HG03039 (cell line): ENCODE results near the gene PBRM1.
A peak's percentile ranks its signal among the peaks of the same experiment; 100 is the strongest.
"Not testable (repeated sequence)": the region's sequence is repeated elsewhere in the genome, so short reads cannot be mapped to it uniquely, and the experiment has no call there.

ENCODE experiments used
- ATAC-seq: cut with Tn5 transposase; IDR thresholded peaks from one replicate; pipeline ENCODE4 v1.9.1; 2021; ENCODE audit warnings: mild to moderate bottlenecking, moderate library complexity; ENCODE audit not compliant: unreplicated experiment

Gene PBRM1

DNA sequence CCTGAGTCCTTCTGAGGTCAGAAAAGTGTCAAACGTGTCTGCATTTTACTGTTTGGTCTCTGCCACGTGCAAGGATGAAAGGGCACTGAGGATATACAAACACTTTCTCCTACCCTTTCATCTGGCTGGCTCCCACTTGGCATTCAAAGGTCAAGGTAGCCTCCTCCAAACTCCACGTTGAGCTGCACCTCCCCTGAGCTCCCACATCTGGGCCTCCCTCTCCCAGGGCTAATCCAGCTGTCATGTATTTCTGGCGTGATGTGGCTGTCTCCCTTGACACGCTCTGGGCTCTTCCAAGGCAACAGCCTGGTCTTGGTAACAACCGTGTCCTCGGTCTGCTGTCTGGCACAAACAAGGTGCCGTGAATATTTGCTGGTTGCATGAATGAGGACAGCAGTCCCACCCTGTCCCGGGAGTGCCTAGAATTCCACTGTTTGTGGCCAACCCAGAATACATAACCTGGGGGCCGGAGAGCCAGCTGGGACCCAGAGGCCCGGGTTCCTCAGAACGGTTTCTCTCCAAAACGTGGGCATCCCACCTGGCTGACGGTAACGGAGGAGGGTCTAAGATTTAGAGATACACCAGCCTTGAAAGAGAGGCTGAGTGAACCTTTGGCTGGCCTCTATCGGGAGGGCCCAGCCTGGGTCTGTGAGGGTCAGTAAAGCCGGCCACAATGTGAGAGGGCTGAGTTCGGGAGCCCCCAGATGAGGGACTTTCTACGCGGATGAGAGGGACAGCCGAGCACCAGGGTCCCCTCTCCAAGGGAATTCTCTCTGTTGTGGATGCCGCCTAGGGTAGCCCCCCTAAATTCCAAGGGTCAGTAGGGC lies 19.1 kb upstream of the PBRM1 start:
- no peak for ATAC-seq

GRCh38 chr3:52703341-52703740 lies 17.6 kb upstream of the PBRM1 start:
- ATAC-seq, result no peak

- ATAC-seq, result no peak
Measured at GRCh38 chr3:52697632-52697965, 11.9 kb upstream of the PBRM1 start.

DNA sequence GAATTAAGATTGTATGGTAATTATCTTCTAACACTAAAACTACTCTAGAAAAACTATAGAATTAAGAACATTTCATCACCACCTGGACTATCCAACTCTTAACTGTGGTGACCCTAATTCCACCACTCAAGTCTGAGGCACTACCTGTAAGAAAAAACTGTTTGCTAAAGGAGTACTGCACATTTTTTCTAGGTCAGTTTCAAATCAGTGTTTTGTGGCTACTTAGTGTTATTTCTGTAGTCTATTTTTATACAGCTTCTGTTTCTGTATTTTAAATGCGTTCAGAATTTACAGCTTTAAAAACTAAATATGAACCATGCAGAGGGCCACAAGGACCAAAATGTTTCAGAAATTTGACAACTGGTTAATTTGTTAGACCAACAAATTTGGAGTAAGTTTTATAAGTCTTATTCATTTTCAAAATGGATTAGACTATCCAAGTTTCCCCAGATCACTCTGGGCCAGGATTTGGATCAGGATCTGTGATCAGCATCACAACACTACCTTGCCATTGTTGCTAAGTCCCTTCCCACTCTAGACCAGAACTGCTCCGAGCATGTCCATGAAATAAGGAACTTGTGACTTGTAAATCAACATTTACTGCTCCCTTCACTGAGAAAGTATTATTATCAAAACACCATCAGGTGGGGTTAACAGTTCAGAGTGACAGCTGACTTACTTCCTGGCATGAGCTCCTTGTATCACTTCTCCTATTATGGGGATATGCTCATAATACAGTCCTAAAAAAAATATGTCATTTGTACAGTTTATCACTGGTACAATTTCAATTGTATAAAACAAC lies 11.3 kb upstream of the PBRM1 start:
- no peak for ATAC-seq

GRCh38 chr3:52695798-52696671 lies 10.3 kb upstream of the PBRM1 start:
- no peak for ATAC-seq

DNA sequence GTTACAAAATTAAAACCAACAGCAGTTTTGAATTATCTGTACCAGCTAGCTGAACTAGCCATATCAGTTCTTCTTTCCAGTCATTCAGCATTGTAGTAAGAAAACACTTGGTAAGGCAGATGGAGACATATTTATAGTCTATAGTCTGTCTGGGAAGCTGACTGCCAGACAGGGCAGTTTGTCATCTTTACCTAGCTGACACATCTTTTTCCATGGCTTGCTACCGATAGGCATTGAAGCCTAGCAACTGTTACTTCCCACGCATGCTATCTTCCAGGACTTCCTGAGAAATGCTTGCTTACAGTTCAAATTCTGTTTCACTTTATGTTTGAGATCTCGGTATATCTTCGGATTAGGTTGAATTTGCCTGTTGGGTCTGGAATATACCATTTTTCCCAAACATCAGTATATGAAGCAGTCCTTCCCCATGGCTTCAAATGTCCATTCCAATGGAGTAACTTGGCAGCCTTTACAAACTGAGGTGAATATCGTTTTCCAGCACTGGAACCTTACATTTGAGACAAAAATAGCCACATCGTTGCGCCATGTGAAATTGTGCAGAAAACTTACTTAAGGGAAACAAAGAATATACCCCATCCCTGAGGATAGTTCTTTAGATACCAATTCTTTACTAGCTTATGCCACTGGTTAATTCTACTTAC lies 8.9 kb upstream of the PBRM1 start:
- no peak for ATAC-seq

- ATAC-seq, result no peak
Measured at GRCh38 chr3:52693071-52693470, 7.4 kb upstream of the PBRM1 start.

DNA sequence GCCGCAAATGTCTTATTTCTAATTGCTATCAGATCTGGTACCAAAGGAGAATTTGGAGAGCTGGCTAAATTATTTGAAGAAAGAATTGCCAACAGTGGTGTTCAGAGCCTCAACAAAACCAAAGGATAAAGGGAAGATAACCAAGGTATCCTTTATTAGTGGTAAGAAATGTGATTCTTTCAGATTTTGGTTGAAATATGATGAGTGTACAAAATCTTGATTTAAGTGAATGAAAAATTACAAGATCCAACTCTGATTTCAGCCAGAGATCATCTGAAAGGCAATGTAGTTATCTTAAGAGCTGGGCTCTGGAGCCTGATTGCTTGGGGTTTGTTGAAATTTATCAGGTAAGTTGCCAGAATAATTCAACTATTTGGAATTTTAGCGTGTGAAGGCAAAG lies 4.8 kb upstream of the PBRM1 start:
- no peak for ATAC-seq

DNA sequence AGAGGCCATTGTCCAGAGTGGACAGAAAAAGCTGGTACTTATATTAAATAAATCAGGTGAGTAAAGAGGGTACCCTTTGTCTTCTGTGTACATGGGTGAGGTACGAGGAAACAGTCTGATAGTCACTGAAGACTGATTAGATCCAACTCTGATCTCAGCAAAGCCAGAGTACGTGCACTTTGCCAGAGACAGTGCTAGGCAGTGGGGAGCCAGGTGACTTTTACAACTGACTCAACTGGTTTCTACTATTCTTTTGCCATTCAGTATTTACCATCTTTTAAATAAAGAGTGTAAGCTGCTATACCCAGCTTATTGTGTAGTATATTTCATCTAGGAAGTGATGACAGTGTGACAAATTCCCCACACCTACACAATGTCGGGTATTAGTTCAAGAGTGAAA lies 3.4 kb upstream of the PBRM1 start:
- ATAC-seq, result no peak

GRCh38 chr3:52688266-52688665 lies 2.6 kb upstream of the PBRM1 start:
- no peak for ATAC-seq

GRCh38 chr3:52685285-52685708 lies 416 bp downstream of the PBRM1 start:
- peak; percentile 69 for ATAC-seq

DNA sequence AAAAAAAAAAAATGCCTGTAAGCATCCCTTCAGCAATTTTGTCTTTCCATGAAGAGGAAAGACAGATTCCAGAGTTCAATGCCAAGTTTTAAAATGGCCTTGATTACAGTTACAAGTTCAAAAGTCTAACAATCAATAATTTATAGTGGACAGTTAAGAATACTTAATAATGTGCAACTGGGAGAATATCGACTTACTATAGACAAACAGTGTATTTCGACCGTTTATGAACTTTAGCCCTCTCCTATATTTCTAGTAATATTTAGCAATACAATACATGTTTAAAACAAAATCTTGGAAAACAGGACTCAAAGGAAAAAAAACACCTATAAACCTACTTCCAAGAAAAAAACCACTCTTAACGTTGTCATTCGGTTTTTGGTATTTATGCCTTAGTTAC lies 1.5 kb downstream of the PBRM1 start:
- ATAC-seq, result no peak

DNA sequence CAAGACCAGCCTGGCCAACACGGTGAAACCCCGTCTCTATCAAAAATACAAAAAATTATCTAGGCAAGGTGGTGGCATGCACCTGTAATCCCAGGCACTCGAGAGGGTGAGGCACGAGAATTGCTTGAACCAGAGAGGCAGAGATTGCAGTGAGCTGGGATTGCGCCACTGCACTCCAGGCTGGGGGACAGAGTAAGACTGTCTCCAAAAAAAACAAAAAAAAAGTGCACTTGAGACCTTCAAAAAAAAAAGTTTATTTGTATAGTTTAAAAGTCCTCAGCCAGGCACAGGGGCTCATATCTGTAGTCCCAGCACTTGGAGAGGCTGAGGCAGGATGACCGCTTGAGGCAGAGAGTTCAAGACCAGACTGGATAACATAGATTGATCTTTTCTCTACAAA lies 2.1 kb downstream of the PBRM1 start:
- ATAC-seq, result no peak

GRCh38 chr3:52682016-52682415 lies 3.7 kb downstream of the PBRM1 start:
- ATAC-seq, result no peak

GRCh38 chr3:52681596-52681995 lies 4.1 kb downstream of the PBRM1 start:
- no peak for ATAC-seq

DNA sequence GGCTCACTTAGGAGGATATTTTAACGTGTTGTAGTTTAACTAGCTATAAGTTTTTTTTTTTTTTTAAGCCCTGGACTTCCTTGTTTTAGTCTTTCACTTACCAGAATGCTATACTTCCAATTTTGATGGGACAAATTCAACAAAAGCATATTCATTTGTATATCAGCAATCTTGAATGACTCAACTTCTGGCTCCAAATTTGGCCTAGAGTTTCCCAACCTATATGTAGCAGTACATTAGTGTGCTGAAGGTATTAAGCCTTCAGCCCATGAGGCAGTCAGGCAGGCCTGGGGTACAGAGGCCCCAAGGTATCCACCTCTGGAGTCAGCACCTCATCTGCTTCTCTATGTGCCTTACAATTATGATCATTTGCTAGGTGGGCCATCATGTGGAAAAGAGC lies 5.9 kb downstream of the PBRM1 start:
- no peak for ATAC-seq

DNA sequence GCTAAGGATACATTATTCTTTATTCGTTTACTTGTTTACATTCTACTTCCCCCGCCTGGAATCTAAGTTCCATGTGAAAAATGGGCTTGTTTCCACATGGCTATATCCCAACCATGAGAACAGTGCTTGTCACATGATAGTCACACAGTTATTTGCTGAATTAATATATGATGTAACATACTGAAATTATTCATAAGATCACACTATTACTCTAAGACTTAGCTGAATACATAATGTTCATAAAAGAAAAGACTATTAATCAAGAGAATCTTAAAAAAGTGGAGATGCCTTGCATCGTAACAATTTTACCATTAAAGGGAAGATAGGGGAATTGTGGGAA lies 6.5 kb downstream of the PBRM1 start:
- ATAC-seq, result no peak

GRCh38 chr3:52678265-52679198 lies 7.2 kb downstream of the PBRM1 start:
- ATAC-seq, result no peak

DNA sequence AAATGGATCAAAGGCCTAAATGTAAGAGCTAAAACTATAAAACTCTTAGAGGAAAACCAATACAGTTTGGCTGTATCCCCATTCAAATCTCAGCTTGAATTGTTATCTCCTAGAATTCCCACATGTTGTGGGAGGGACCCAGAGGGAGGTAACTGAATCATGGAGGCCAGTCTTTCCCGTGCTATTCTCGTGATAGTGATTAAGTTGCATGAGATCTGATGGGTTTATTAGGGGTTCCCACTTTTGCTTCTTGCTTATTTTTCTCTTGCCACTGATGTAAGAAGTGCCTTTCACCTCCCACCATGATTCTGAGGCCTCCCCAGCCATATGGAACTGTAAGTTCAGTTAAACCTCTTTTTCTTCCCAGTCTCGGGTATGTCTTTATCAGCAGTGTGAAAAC lies 9.5 kb downstream of the PBRM1 start:
- ATAC-seq, result not testable (repeated sequence)

GRCh38 chr3:52671676-52672075 lies 14.0 kb downstream of the PBRM1 start:
- no peak for ATAC-seq
